Neuron (in vitro differentiated cells): ENCODE data around the gene LRRC2.

Source experiments
- H2AFZ ChIP-seq: one replicate; pipeline ENCODE4 v1.6.1; 2013; ENCODE audit warnings: low read depth, mild to moderate bottlenecking, inconsistent platforms, low read length, moderate library complexity
- H3K27me3 ChIP-seq: one replicate; pipeline ENCODE4 v1.6.1; 2013; ENCODE audit warnings: low read length; ENCODE audit not compliant: insufficient read depth
- H3K36me3 ChIP-seq: one replicate; pipeline ENCODE4 v1.6.1; 2013; ENCODE audit warnings: low read length; ENCODE audit not compliant: insufficient read depth
- H3K4me1 ChIP-seq: one replicate; pipeline ENCODE4 v1.6.1; 2013; ENCODE audit warnings: low read length; ENCODE audit not compliant: insufficient read depth
- H3K4me3 ChIP-seq: 2 replicates; pipeline ENCODE4 v1.5.1; 2013; ENCODE audit warnings: mild to moderate bottlenecking, low read length, moderate library complexity
- H3K9me3 ChIP-seq: one replicate; pipeline ENCODE4 v1.6.1; 2013; ENCODE audit warnings: low read length

LRRC2 gene

GRCh38 chr3:46576386-46576785 lies 10.3 kb upstream of the LRRC2 start:
- H3K4me1 ChIP-seq, result no peaks in the 10 kb centered on the region
- H2AFZ ChIP-seq, result no peak overlapping the region
- no peak overlapping the region for H3K4me3 ChIP-seq
- H3K9me3 ChIP-seq, result no peaks in the 10 kb centered on the region
- H3K27me3 ChIP-seq, result peaks cover 63% of the 10 kb centered on the region
- no peaks in the 10 kb centered on the region for H3K36me3 ChIP-seq

DNA sequence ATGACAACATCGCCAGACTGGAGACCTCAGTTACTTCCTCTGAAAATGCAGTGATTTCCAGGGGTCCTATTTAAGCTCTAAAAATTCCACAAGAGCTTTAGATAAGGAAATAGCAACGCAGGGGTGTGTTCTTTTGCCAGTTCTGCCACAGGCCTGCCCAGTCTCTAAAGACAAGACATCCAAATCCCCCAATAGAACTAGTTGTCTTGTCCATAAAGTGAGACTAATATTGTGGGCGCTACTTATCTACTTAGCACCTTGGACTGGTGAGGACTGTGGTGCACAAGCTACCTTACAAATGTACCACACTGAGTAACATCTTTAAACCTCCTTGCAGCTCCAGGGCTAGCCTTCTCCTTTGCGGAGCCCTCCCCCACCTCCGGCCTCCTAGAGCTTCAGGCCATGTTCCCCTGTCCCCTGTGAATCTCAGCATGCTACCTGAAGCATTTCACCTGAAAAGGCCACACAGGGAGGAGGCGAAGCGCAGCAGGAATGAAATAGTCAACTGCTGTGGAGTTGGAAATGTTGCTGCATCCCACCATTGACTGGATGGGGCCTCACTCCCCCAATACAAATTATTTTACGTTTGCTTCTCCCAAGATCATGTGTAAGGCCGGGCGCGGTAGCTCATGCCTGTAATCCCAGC lies 9.6 kb upstream of the LRRC2 start:
- no peaks in the 10 kb centered on the region for H3K4me1 ChIP-seq
- no peaks in the 10 kb centered on the region for H3K36me3 ChIP-seq
- H3K27me3 ChIP-seq, result peaks cover 61% of the 10 kb centered on the region
- H3K4me3 ChIP-seq, result no peak overlapping the region
- H2AFZ ChIP-seq, result no peak overlapping the region
- no peaks in the 10 kb centered on the region for H3K9me3 ChIP-seq

DNA sequence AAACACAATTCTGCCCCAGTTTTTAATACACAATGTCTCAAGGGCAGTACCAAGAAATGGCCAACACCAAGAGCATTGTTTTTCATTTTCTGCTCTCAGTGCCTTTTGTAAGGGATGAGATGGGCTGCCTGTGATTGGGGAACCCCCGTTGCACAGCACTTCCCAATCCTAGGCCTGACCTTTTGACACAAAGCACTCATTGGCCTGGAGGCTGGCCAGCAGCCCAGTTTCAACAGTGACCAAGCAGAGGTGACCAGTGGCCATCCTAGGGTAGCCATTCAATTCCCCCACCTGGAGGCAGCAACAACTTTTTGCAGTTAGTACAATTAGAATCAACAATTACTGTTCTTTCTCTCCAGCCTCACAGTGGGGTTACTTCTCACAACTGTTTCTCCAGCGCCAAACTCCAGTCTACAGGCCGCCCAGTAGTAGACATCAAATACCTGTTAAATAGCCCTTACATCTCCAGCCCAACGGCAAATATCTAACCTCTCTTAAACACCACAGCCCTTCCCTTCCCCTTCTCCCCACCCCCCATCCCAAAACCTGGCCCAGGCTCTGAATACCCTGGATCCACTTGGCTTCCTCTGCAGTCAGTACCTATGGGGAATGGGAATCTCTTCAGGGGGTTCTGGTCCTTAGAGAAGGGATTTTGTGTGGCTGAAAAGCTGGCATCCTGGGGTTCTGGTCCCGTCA lies 8.9 kb upstream of the LRRC2 start:
- Histone ChIP-seq H3K9me3 (no peaks in the 10 kb centered on the region), H3K36me3 (no peaks in the 10 kb centered on the region), H2AFZ (no peak overlapping the region), H3K4me1 (no peaks in the 10 kb centered on the region), H3K27me3 (peaks cover 55% of the 10 kb centered on the region), H3K4me3 (no peak overlapping the region)

DNA sequence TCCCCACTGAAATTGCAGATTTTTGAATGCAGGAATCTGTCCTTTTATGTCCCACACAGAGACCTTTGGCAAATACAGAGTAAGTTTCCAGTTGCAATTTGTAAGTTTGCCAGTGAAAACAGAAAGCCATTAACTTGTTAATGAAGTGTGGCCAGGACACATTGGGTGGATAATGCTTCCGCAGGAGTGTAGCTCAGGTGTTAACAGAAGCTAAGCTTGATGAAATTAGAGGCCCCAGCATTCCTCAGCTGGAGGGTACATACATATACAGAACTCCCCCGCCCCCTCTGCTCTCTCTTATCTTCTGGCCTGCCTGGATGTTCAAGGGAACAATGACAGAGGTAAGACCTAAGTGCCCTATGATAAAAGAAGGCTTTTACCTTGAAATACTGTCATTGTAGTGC lies 8.1 kb upstream of the LRRC2 start:
- Histone ChIP-seq H3K27me3 (peaks cover 47% of the 10 kb centered on the region), H3K4me1 (no peaks in the 10 kb centered on the region), H3K4me3 (no peak overlapping the region)

DNA sequence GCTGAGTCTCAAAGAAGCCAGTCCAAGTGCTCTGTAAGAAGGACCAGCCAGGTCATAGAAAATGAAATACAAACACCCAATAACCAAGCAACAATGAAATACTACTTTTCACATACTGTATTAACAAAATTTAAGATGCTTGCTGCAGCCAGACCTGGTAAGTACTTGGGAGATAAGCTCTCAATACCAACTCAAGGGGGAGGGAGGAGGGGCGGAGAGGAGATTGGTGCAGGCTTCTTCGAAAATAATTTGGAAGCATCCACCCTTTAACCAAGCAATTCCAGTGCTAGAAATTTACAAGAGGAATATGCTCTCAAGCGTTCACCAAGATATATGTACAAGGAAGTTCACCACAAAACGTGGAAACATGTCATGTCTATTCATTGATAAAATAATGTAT lies 7.6 kb upstream of the LRRC2 start:
- no peaks in the 10 kb centered on the region for H3K4me1 ChIP-seq
- H3K27me3 ChIP-seq, result peaks cover 42% of the 10 kb centered on the region
- no peak overlapping the region for H3K4me3 ChIP-seq
- H3K9me3 ChIP-seq, result no peaks in the 10 kb centered on the region
- no peak overlapping the region for H2AFZ ChIP-seq
- no peaks in the 10 kb centered on the region for H3K36me3 ChIP-seq

More for the DNA sequence above, 8.1 kb upstream of the LRRC2 start:
- H3K9me3 ChIP-seq, result no peaks in the 10 kb centered on the region
- no peak overlapping the region for H2AFZ ChIP-seq
- H3K36me3 ChIP-seq, result no peaks in the 10 kb centered on the region

DNA sequence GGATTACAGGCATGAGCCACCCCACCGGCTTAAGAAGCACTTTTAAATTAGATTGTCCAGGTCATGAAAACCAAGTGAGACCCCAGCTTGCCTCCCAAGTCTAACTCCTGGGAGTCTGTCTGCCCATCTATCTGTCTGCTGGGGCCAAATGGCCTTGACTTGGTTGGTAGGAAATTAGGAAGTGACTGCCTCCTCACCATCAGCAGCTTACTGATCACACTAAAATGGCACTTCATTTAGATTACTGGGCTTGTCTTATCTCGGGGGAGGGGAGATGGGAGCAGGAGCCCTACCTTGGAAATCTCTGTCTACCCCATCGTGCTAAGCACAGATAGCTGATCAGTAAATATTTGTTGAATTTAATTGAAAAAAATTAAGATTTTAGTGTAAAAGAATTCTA lies 5.6 kb upstream of the LRRC2 start:
- Histone ChIP-seq H2AFZ (no peak overlapping the region), H3K9me3 (no peaks in the 10 kb centered on the region), H3K4me1 (no peaks in the 10 kb centered on the region), H3K4me3 (no peak overlapping the region), H3K27me3 (peaks cover 28% of the 10 kb centered on the region), H3K36me3 (no peaks in the 10 kb centered on the region)

GRCh38 chr3:46565607-46566039 lies 479 bp downstream of the LRRC2 start:
- H2AFZ ChIP-seq, result peak overlapping the region; percentile 9
- H3K4me1 ChIP-seq, result peaks cover 8% of the 10 kb centered on the region
- no peaks in the 10 kb centered on the region for H3K9me3 ChIP-seq
- no peaks in the 10 kb centered on the region for H3K36me3 ChIP-seq
- no peak overlapping the region for H3K4me3 ChIP-seq
- H3K27me3 ChIP-seq, result peaks cover 24% of the 10 kb centered on the region

DNA sequence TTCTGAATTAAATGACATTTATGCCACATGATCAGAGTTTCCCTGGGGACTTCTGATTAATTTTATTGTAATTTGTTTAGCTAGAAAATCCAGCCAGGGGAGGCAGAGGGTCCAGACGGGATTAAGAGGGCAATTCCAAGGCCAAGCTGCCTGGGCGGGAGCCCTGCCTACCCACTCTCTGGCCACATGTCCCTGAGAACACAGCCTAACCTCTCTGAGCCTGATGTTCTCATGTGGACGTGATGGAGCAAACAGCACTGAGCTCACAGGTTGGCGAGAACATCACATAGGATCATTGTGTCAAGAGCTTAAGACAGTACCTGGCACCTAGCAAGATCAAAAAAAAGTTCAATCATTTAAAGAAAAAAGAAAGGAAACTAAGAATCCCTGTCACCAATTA lies 1.0 kb downstream of the LRRC2 start:
- Histone ChIP-seq H3K27me3 (peaks cover 24% of the 10 kb centered on the region), H3K36me3 (no peaks in the 10 kb centered on the region), H3K9me3 (no peaks in the 10 kb centered on the region), H2AFZ (no peak overlapping the region), H3K4me1 (peaks cover 8% of the 10 kb centered on the region), H3K4me3 (no peak overlapping the region)

GRCh38 chr3:46564190-46565021 lies 1.7 kb downstream of the LRRC2 start:
- peaks cover 8% of the 10 kb centered on the region for H3K4me1 ChIP-seq
- no peaks in the 10 kb centered on the region for H3K36me3 ChIP-seq
- peaks cover 24% of the 10 kb centered on the region for H3K27me3 ChIP-seq
- no peak overlapping the region for H2AFZ ChIP-seq
- H3K4me3 ChIP-seq, result no peak overlapping the region
- no peaks in the 10 kb centered on the region for H3K9me3 ChIP-seq

DNA sequence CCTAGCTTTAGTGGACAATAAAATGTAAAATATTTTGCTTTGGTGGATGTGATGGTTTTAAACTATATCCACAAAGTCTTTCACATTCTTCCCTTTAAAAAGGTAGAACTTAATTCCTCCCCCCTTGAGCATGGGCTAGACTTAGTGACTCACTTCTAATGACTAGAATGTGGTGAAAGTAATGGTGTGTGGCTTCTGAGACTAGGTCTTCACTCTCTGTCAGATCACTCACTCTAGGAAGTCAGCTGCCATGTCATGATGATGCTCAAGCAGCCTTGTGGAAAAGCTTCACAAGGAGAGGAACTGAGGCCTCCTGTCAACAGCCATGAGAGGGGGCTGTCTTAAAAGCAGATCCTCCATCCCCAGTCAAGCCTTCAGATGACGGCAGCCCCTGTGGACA lies 4.2 kb downstream of the LRRC2 start:
- no peak overlapping the region for H3K4me3 ChIP-seq
- no peaks in the 10 kb centered on the region for H3K36me3 ChIP-seq
- peaks cover 8% of the 10 kb centered on the region for H3K4me1 ChIP-seq
- no peaks in the 10 kb centered on the region for H3K9me3 ChIP-seq
- H2AFZ ChIP-seq, result no peak overlapping the region
- H3K27me3 ChIP-seq, result peaks cover 24% of the 10 kb centered on the region

DNA sequence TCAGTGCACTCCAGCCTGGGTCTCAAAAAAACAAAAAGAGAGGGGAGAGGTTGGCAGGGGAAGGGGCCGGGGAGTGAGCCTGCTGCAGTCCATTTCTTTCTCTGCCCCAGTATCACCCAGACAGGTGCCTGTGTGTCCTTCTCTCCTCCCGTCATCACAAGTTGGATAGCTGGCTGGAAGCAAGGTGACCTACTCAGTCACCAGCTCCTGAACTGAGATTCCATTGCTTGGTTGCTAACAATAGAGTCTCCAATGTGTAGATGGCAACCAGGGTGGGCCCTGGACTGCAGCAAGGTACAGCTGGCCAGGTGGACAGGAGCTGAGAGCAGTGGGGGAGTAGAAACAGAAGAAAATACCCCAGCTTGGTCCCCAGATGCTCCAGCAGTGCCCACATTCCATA lies 4.6 kb downstream of the LRRC2 start:
- Histone ChIP-seq H3K27me3 (peaks cover 21% of the 10 kb centered on the region), H3K36me3 (no peaks in the 10 kb centered on the region), H3K9me3 (no peaks in the 10 kb centered on the region), H2AFZ (no peak overlapping the region), H3K4me1 (peaks cover 8% of the 10 kb centered on the region), H3K4me3 (no peak overlapping the region)

DNA sequence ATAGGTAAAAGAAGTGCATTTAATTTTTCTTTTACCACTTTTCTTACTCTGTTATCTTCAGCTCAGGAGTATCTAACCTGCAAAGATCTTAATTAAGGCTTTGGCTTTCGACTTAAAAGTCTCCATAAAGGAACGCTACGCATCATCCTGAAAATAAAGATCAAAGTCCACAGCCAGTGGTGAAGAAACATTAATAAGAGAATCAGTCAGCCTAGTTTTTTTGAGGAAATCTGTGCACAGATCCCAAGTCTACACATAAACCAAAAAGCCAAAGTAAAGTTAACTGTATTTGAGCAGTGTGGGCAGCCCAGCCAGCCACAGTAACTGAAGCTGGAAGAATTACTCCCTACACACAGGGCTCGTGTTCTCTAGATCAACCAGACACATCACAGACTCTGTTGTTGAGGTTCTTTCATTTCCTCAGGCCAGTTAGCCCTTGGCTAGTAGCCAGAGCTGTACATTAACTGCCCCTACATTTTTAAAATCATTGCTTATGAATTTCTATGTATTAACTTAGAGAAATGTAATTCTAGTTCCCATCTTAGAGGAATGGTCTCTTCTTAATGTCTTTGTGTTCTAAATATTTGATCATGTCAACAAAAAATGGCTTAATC lies 6.9 kb downstream of the LRRC2 start:
- Histone ChIP-seq H2AFZ (no peak overlapping the region), H3K36me3 (no peaks in the 10 kb centered on the region), H3K9me3 (no peaks in the 10 kb centered on the region), H3K27me3 (peaks cover 2% of the 10 kb centered on the region), H3K4me1 (no peaks in the 10 kb centered on the region), H3K4me3 (no peak overlapping the region)
